ENCODE measurements around the gene SCUBE1.

The SCUBE1 gene

DNA sequence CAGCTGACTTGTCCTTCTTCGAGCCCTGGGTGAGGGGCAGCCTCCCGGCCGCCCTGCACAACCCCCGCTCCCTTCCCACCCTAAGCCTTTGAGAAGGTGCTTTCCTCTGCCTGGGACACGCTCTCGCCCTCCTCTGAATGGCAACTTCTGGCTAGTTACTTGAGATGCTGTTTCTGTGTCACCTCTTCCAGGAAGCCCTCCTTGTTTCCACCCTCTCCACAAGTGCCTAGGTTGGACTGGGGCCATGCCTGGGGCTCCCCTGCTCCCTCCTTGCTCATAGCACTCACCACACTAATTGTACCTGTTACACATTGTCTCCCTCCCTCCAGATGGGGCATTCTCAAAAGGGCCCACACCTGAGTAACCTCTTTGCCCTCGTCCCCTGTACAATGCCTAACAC is 72.2 kb downstream of the SCUBE1 start:
- Mint-ChIP-seq H3K4me3 (no peak overlapping the region), H3K4me1 (peaks cover 43% of the 10 kb centered on the region), H3K27ac (no peak overlapping the region), H3K36me3 (ENCODE audit: low read depth) (no peaks in the 10 kb centered on the region), H3K27me3 (ENCODE audit: low read depth) (peaks cover 62% of the 10 kb centered on the region), H3K9me3 (no peaks in the 10 kb centered on the region)
- TF ChIP-seq, protein P1, sequence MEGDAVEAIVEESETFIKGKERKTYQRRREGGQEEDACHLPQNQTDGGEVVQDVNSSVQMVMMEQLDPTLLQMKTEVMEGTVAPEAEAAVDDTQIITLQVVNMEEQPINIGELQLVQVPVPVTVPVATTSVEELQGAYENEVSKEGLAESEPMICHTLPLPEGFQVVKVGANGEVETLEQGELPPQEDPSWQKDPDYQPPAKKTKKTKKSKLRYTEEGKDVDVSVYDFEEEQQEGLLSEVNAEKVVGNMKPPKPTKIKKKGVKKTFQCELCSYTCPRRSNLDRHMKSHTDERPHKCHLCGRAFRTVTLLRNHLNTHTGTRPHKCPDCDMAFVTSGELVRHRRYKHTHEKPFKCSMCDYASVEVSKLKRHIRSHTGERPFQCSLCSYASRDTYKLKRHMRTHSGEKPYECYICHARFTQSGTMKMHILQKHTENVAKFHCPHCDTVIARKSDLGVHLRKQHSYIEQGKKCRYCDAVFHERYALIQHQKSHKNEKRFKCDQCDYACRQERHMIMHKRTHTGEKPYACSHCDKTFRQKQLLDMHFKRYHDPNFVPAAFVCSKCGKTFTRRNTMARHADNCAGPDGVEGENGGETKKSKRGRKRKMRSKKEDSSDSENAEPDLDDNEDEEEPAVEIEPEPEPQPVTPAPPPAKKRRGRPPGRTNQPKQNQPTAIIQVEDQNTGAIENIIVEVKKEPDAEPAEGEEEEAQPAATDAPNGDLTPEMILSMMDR (IDR thresholded peaks at IDR 0.05; ENCODE audit: unreplicated experiment in 3 of 3) = no peak

DNA sequence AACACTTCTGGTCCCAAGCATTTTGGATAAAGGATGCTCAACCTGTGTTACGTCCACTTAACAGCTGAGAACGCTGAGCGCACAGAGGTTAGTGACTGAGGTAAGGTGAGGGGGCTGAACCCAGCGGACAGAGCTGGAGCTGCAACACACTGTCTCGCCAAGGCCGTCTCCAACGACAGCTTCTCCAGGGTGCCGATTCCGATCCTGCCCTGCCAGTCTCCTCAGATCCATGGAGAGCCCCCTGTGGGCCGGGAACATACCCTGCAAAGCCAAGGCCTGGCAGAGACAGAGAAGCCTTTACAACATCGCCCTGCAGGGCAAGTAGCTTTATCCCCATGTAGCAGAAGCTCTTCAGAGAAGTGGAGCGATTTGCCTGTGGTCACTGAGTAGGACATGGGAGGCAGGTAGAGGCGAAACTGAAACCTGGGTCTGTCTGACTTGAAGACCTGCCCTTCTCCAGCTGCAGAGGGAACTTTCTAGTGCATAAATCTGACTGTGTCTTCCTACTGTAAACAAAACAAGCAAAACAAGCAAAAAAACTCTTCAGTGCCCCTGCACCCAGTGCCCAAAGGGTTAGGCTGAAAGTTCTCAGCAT is 72.8 kb downstream of the SCUBE1 start:
- Mint-ChIP-seq H3K27ac (no peak overlapping the region), H3K4me3 (no peak overlapping the region), H3K27me3 (ENCODE audit: low read depth) (peaks cover 62% of the 10 kb centered on the region), H3K4me1 (peaks cover 39% of the 10 kb centered on the region), H3K36me3 (ENCODE audit: low read depth) (no peaks in the 10 kb centered on the region), H3K9me3 (no peaks in the 10 kb centered on the region)
- TF ChIP-seq, protein P1 (IDR thresholded peaks at IDR 0.05; ENCODE audit: unreplicated experiment in 3 of 3) = peak in 1 of 3 experiments; percentile 5

DNA sequence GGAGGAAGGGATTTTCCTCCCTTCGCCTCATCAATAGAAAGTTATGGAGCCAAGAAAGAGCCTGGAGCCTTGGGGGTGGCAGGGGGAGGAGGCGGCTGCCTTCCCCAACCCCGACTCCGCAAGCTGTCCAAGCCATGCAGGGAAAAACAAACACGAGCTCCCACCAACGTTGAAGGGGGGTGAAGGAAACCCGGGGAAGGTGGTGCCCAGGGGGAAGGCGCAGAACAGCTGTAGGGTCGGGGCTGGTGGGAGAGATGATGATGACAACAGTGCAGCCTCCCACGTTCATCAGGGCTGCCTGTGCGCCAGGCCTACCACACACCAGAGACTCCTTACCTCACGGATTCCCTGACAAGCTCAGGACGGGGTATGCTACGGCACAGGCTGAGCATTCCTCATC is 73.5 kb downstream of the SCUBE1 start:
- TF ChIP-seq, protein P1 (IDR thresholded peaks at IDR 0.05; ENCODE audit: unreplicated experiment in 3 of 3) = no peak
- Mint-ChIP-seq H3K9me3 (no peaks in the 10 kb centered on the region), H3K27ac (peak overlapping the region; percentile 45 to 84 (median 57)), H3K4me1 (peaks cover 45% of the 10 kb centered on the region), H3K36me3 (ENCODE audit: low read depth) (no peaks in the 10 kb centered on the region), H3K27me3 (ENCODE audit: low read depth) (peaks cover 64% of the 10 kb centered on the region), H3K4me3 (no peak overlapping the region)

DNA sequence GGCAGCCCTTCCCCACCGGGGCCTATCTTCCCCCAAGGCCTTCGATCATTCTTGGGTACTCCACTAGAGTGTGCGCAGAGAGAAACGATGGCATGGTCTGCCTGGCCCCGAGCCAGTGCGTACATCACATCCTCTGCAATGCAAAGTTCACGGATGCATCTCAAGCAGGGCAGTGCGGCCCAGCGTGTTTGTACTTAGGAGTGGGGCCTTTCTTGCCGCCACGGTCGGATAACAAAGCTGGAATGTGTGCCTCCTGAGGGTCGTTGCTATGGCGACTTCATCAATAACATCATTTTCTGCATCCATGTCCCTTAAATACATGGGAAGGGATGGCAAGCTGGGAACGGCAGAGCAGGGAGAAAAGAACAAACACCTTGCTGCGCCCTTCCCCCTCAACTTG is 73.9 kb downstream of the SCUBE1 start:
- Mint-ChIP-seq H3K9me3 (no peaks in the 10 kb centered on the region), H3K27me3 (ENCODE audit: low read depth) (peaks cover 61% of the 10 kb centered on the region), H3K27ac (peak overlapping the region; percentile 45 to 84 (median 57)), H3K4me3 (no peak overlapping the region), H3K4me1 (peaks cover 48% of the 10 kb centered on the region), H3K36me3 (ENCODE audit: low read depth) (no peaks in the 10 kb centered on the region)
- TF ChIP-seq, protein P1 (IDR thresholded peaks at IDR 0.05; ENCODE audit: unreplicated experiment in 3 of 3) = no peak

DNA sequence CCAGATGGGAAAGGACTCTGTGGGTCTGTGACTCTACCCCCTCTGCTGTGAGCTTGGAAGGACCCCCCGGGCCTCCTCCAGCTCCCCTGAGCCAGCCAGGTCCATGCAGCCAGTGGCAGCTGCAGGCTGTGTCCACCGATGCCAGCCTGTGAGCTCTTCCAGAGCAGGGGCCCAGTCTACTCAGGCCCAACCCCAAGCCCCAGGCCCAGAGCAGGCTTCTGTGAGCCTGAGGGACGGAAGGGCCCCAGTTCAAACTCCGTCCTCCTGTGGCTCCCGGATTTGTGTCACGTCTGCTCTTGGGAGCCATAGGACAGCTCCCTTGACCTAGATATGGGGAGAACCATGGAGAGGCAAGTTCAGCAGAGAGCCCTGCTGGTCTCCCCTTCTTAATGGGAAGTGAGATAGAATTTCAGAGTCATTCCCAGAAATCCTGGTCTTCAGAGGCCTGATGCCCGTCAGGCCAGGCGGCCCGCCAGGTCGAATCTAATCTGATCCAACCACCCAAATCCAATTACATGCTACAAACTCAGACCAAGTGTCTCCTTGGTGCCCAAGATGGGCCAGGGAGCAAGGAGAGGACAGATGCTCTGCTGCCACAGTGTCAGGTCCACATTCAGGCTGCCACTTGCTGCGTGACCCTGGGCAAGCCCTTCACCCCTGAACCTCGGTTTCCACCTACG is 75.1 kb downstream of the SCUBE1 start:
- Mint-ChIP-seq H3K9me3 (peaks cover 3% of the 10 kb centered on the region), H3K27me3 (ENCODE audit: low read depth) (peaks cover 62% of the 10 kb centered on the region), H3K4me3 (no peak overlapping the region), H3K27ac (no peak overlapping the region), H3K36me3 (ENCODE audit: low read depth) (no peaks in the 10 kb centered on the region), H3K4me1 (peaks cover 58% of the 10 kb centered on the region)
- TF ChIP-seq, protein P1 (IDR thresholded peaks at IDR 0.05; ENCODE audit: unreplicated experiment in 3 of 3) = no peak
